HG03469 (cell line): ENCODE data around the gene BABAM2.

Source experiments
- ATAC-seq: cut with Tn5 transposase; IDR thresholded peaks from one replicate; pipeline ENCODE4 v1.9.1; 2021; ENCODE audit warnings: mild to moderate bottlenecking, moderate library complexity, moderate number of reproducible peaks; ENCODE audit not compliant: unreplicated experiment

The BABAM2 gene

DNA sequence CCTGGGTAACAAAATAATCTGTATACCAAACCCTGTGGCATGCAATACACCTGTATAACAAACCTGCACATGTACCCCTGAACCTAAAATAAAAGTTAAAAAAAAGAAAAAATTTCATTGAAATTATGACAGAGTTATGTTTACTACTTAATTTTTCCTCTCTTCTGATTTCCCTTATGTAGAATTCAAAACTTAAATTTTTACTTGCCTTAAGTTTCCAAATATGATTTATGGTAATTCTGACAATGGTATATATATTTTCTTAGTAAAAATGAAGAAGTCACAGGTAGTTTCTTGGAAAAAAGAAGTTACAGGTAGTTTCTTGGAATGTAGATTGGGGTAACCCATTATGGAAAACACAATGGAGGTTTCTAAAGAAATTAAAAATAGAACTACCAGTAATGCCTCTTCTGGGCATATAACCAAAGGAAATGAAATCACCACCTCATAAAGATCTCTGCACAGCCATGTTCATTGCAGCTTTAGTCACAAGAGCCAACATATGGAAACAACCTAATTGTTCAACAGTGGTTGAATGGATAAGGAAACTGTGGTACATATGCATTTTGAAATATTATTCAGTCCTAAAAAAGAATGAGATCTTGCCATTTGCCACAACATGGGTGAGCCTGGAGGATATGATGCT is 164.9 kb downstream of the BABAM2 start:
- no peak for ATAC-seq

DNA sequence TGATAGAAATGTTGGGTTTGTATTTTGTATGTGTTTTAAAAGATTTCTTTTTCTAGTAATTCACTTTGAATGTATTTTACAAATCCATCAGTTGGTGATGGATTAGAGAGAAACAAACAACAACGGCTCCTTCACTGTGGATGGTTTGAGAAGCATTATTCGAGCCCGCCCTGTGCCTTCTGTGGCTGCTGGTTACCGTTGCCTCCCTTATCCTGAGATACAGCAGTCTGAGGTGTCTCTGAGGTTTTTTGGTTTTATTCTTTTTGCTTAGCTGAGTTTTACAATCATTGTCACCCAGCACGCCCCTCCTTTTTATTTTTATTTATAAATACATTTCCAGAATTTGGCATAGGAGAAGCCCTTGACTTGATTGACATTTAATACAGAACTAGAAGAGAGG is 168.3 kb downstream of the BABAM2 start:
- ATAC-seq, result no peak

DNA sequence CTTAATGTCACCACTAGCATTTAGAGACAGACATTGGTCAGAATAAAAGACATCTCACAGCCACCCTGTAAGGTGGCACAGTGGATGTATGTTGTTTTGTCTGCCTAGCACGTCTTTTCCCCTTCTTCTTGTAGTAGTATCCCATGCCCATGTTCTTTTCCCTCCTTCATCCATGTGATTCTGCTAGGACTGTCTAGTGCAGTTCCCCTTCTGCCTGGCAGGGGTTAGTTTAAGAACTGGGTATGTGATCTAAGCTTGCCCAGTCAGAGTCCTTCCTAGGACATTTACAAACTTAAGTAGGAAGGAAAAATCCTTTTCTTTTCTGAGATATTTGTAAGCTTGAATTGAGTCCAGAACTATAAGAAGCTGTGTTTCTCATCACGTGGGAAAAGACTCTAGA is 172.3 kb downstream of the BABAM2 start:
- ATAC-seq, result no peak

DNA sequence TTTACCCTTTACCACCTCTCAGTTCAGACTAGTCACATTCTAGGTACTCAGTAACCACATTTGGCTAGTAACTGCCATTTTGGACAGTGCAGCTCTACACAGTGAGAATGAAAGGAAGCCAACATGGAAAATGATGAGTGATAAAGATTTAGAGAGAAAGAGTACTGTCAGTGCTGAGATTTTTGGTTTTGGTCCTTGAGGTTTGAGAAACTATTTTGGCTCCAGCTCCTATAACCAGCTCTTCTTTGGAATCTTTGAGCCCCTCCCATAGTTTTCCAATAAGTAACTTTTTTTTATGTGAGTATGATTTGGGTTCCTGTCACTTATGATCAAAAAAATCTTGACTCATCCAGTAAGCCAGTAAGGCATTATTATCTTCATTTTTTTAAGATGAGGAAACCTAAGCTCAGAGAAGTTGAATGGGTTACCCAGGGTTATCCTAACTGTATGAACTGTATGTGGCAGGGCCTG is 173.0 kb downstream of the BABAM2 start:
- ATAC-seq, result no peak

DNA sequence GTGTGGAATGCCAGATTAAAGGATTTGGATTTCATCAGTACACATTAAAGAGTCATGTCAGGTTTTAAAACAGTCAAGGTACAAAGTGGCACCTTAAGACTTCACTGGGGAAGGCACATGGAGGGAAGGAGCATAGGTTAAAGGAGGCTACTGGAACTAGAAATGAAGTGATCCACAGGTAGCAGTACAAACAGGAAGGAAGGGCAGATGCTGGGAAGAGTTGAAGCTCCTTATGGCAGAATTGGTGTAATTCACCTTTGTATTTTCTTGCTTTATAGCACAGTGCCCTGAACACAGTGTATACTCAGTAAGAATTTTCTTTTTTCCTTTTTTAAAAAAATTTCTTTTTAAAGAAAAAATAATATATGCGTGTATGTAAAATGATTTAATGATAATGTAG is 177.1 kb downstream of the BABAM2 start:
- ATAC-seq, result no peak

DNA sequence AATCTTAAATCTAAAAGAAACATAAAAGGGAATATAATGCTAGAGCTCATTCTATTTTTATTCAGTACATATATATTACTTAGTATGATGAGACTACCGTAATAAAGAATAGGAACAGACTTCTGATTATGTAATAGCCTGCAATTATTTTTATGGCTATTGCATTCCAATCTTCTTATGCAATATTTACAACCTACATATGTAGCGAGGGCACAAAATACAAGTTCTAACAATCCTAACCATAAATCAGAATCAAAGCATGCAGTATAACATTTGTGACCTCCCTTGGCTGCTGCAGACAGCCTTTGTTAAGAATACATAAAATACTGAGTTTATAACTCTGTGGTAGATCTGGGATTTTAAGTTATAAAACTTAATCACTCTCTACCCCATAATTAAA is 177.6 kb downstream of the BABAM2 start:
- no peak for ATAC-seq

DNA sequence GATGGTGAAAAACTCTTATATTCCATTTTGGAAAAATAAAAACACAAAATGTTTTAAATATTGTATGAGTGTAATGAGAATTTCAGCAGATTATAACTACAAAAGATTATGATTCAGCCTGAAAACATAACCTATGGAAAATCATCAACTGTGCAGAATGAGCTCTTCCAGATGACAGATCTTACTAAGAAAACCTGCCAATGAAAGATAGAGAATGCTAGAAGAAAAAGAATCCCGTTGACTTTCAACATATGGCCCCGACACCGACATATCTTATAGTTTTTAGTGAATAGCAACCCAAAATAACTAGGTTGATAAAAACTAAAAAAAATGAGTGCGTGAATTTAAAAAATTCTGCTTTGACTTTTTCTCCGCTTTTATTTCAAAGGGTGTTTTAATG is 178.0 kb downstream of the BABAM2 start:
- no peak for ATAC-seq

DNA sequence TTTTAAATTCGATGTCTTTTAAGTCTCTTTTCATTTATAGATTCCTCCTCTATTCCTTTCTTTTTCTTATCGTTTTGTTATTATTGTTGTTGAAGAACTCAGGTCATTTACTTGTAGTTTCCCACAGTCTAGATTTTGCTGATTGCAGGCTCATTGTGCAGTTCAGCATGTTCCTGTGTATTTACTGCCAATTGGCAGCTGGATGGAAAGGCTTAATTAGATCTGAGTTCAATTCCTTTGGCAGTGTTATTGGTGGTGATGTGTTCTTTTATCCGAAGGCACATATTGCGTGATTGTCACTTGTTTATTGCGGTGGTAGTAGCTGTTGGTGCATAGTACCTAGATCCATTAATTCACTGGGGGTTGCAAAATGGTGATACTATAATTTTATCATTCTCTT is 180.7 kb downstream of the BABAM2 start:
- ATAC-seq, result no peak

DNA sequence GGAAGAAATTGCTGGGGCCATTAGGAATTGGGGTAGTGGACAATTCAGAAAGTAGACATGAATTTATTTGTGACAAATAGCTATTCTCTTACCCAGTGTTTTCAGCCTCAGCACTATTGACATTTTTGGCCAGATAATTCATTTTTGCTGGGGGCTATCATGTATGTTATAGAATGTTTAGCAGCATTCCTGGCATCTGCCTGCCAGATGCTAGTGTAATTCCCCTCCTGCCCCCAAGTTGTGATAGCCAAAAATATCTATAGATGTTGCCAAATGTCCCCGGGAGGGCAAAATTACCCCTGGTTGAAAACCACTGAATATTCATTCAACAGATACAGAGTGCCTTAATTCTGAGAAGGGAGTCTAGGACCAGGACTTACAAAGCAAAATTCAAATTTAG is 183.6 kb downstream of the BABAM2 start:
- ATAC-seq, result no peak

DNA sequence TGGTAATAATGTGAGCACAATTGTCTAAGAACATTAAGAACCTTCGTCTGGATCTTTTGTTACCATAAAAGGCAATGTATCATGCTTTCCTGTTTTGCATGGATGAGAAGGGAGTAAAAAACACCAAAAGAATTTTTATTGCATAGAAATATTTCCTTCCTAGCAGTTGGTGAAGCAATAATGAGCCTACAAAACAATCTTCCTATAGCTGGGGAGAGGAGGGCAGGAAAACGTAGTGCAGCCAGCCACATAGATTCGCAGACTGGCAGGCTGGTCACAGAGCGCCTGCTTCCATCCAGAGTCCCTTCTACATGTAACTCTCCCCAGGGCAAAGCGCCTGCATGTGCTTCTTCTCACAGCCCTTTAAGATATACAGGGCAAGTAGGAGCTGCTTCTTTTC is 190.4 kb downstream of the BABAM2 start:
- no peak for ATAC-seq

DNA sequence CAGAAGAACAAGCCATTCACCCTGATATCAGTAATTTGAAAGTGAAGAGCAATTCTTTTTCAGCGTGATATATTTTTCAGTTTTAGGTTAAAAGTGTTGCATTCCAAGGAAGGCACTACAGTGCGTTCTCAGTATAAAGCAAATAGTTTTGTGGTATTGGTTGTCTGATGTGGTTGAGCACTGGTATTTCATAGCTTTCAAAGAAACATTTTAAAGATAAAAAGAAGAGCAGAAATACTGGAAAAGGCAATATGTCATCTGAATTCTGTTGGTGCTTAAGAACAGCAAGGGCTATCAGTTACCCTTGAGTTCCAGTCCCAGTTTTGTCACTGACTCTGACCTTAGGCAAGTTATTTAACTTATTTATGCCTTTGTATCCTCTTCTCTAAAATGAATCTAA is 191.6 kb downstream of the BABAM2 start:
- ATAC-seq, result no peak

DNA sequence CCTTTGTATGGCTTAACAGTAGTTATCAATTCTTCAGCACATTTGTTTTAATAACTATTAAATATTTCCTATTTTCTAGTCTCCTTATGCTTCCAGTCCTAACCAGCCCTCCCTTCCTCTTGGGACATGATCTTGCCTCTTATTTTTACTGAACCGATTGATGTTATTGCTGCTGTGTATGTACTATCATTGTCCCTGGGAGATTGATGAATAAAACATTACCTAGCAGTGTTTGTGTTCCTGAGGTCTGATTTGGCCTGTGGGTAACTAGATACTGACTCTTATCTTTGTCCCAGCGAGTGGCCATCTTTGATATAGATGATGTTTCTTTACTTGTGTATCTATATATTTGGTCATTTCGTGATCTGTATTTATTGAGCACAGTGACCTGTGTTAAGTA is 192.9 kb downstream of the BABAM2 start:
- ATAC-seq, result no peak

DNA sequence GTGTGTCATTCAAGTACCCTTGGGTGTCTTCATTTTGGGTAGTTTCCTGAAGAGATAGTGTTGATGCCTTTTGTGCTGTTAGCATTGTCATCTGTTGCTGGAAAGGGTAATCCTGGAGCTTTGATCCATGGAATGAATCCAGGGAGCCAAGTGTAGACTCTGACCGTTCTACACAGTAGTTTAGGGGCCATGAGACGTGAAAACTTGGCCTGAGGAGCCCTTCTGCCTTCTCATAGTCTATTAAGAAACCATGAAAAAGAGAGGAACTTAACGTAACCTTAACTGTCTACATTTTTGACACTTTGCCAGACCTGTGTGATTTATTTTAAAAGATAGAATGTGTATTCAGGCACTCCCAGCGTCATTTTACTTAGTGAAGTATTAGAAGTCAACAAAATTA is 194.0 kb downstream of the BABAM2 start:
- no peak for ATAC-seq

DNA sequence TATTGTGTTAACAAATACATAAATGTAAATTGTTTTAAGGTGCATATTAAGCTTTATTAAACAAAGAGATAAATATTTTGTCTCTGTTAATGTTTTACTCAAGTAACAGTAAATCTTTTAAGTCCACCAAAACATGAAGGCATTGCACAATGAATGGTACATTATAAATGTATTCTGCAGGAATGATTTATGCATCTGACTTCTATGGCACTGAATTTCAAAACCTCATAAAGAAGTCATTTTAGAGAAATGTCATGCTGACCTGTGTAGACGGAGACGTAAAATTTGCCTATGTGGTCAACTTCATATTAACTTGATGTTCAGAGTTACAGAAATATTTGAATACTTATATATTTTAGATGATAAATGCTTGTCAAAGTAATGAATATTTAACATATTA is 194.7 kb downstream of the BABAM2 start:
- ATAC-seq, result no peak

DNA sequence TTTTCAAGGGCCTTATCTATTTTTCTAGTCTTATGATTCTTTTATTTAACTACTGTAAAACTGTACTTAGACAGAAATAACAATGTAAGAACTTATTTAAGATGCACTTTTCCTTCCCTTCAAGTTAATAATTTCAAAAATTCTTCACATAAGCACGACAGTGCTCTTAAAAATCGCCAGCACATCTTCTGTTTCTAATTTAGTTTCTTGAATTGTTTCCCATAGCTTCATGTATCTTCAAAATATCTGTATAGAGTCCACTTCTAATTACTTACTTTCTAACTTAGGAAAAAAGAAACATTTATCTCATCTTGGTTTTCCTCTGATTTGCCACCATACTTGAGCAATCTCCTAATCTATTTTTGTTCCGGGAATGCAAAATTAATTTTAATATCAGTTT is 196.1 kb downstream of the BABAM2 start:
- ATAC-seq, result no peak

DNA sequence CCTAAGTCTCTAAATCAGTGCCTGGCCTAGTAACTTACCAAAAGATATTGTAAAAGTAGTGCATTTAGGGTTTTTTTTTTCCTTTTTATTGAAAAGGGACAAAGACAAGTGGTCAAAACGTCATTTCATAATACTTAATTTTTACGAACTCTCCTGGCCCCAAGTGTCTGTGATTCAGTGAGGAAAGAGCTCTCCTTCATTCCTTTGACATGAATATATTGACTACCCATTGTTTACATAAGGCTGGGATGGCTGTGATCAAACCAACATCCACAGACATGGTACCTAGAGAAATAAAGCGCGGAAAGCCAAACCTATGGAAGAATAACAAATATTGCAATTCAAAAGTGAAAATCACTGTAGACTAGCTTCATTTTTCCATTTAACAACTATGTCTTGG is 198.4 kb downstream of the BABAM2 start:
- no peak for ATAC-seq

DNA sequence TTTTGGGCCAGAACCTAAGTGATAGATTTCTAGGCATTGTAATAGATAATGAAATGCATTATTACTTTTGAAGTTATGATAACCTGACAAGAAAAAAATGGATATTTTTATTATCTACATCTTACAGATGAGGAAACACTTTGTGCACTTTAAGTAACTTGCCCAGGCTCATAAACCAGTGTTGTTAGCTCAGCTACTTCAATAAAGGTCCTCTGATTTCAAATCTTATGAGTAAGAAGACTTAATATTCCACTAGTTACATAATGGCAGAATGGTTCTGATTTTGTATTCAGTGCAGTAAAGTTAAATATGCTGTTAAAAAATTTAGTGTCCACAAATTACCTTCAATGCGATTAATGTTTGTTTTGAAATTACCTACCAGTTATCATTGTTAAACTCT is 199.0 kb downstream of the BABAM2 start:
- ATAC-seq, result no peak

DNA sequence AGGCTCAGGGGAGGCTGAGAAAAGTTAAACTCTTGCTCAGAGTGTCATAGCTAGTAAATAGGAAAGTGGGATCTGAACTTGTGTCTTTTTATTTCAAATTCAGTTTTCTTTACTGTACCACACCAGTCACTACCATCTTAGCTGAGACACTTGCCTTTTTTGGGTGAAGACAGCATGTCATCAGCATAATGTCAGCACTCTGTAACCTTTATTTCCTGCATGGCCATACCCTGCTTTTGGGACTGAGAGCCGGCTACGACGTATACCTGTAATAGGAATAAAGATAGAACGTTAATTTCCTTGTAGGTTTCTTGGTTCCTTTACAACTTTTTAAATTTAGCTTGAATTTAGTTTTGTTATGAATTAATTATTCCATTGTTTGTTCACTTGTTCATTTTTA is 202.8 kb downstream of the BABAM2 start:
- ATAC-seq, result no peak

DNA sequence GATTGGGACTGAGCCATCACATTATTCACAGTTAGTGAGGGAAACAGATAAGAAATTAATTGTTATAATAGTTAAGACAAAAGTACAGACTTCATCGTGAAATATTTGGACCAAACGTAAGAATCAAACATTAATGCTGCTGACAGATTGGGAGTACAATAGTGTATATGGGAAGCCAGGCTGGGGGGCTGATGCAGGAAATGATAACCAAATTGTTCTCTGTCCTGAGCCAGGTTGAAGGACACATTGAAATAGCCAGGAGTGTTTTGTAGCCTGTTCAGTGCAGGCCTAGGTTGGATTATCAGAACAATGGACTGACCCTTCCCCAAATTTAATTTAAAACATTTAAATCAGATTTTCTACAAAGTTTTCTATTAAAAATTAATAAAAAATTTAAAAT is 203.2 kb downstream of the BABAM2 start:
- ATAC-seq, result no peak

DNA sequence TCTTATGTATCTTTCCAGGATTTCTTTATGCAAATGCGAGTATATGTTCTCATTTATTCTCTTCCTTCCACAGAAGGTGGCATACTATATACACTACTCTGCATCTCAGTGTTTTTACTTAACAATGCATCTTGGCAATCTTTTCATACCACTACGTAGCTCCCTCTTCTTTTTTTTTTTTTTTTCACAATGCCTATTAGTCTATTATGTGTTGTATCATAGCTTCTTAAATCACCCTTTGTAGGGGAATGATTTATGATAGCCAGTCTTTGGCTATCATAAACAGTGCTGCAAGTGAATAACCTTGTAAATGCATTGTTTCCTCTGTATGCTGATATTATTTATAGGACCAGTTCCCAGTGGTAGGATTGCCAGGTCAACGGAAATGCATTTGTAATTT is 204.2 kb downstream of the BABAM2 start:
- ATAC-seq, result no peak

DNA sequence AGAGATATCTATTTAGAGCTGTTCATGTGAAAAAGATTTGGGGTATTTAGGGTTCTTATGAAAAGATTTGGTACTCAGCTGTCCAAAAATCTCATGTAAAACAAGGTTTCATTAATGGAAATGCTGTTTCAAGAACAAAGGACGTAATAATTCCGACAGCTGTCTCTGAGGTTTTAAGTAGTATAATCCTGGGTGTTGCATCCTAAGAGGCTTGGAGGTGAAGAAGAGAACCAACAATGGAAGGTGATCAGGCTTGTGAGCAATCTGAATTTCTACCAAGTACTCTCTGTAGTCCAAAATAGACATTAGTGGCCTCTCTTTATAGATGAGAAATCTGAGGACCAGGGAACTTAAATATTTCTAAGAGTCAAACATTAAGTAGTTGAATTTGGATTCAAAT is 205.1 kb downstream of the BABAM2 start:
- ATAC-seq, result no peak

DNA sequence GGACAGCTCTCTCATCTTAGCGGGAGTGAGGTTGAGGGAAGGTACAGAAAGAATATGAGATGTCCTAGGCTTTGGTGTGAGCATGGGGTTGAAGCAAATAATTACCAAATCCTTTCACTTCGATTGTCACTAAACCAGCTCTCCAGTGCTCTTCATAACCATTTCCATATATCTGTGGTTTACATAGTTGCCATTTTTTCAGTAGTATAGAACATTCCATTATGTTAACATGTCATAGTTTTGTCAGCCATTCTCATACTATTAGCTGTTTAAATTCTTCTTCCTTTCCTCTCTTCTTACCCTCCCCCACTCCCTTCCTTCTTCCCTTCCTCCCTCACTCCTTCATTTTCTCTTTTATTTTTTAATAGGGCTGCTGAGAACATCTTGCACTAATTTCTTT is 205.9 kb downstream of the BABAM2 start:
- no peak for ATAC-seq

DNA sequence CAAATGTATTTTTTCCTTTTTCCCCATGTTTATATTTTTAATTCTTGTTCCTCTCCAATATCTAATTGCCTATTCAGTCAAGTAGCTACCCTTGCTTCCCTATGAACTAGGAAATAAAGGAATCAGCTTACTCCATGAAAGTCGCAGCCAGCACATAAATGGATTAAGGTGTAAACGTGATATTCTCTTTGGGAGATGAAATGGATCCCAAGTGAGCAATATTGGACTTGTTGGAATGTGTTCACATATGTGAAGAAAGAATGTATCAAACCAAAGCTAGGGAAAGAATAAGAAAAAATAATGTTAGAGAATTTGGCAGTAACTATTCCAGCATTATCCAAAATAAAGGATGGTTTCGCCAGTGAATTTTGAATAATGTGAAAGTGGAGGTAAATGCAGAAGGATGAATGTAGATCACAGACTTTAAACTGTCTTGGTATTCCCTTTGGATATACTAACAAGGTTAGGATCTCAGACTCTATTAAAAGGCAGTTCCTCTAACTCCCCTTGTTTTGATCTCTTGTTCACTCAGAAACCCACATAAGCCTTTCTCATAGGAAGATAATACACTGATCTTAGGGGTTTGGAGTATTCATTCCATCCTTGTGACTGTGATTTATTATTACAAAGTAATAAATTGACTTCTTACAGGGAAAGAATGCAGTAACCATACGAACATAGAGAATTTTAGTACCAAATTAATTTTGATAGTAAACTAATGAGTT is 208.1 kb downstream of the BABAM2 start:
- ATAC-seq, result no peak
